ENCODE data around the gene CARD11. TPM values are rescaled to one million over a fixed set of nuclear protein-coding genes. Genes with fewer than 3 reads are reported as not detected.
"Not testable (repeated sequence)": the region's sequence is repeated elsewhere in the genome, so short reads cannot be mapped to it uniquely, and the experiment has no call there.

CARD11 gene
- polyA plus RNA-seq, 1 of the 3 experiments (the other 2 are of a cell fraction) = not detected

- H3K4me2 ChIP-seq; H3K4me3 ChIP-seq (ENCODE audit: low read depth in 2 of 2, low read length in 1 of 2); H3F3A ChIP-seq (replicated peaks; ENCODE audit: insufficient read depth); POLR2A ChIA-PET; H3K9ac ChIP-seq; DNase-seq; CTCF ChIA-PET; H3K27me3 ChIP-seq (ENCODE audit: insufficient read depth); H4K20me1 ChIP-seq (ENCODE audit: insufficient read depth); H3K9me3 ChIP-seq; H2AFZ ChIP-seq (ENCODE audit: low read depth); H3K9me2 ChIP-seq; H3K79me2 ChIP-seq (ENCODE audit: insufficient read depth); H3K4me1 ChIP-seq (ENCODE audit: control insufficient read depth in 1 of 2, insufficient read depth in 2 of 2, low read depth in 1 of 2, low read length in 1 of 2); H3K36me3 ChIP-seq (replicated peaks in 1 of 2; ENCODE audit: control insufficient read depth in 1 of 2, insufficient read depth in 2 of 2, low read length in 1 of 2); H3K27ac ChIP-seq (ENCODE audit: low read depth in 2 of 2, low read length in 1 of 2): not testable (repeated sequence)
- 47% methylated on average over 7 of the region's 7 CpGs for WGBS (ENCODE audit: low lambda C conversion rate)
Observed at GRCh38 chr7:3038011-3038410, 5.7 kb downstream of the CARD11 start.

- peaks cover 0 to 2% of the 10 kb centered on the region in 2 experiments; a peak in 1 of 4 replicates for H3K4me1 ChIP-seq (ENCODE audit: control insufficient read depth in 1 of 2, insufficient read depth in 2 of 2, low read depth in 1 of 2, low read length in 1 of 2)
- no peaks in the 10 kb centered on the region for H3K9me3 ChIP-seq
- H3K4me2 ChIP-seq = no peak overlapping the region
- H3K79me2 ChIP-seq (ENCODE audit: insufficient read depth) = no peaks in the 10 kb centered on the region
- H4K20me1 ChIP-seq (ENCODE audit: insufficient read depth) = no peaks in the 10 kb centered on the region
- WGBS (ENCODE audit: low lambda C conversion rate) = 46% methylated on average over 4 of the region's 4 CpGs
- no peak overlapping the region for H3K9ac ChIP-seq
- no peak for DNase-seq
- H3K9me2 ChIP-seq = no peaks in the 10 kb centered on the region
- H2AFZ ChIP-seq (ENCODE audit: low read depth) = no peak overlapping the region
- H3K27ac ChIP-seq (ENCODE audit: low read depth in 2 of 2, low read length in 1 of 2) = no peak overlapping the region
- H3K27me3 ChIP-seq (ENCODE audit: insufficient read depth) = no peaks in the 10 kb centered on the region
- H3K4me3 ChIP-seq (ENCODE audit: low read depth in 2 of 2, low read length in 1 of 2) = no peak overlapping the region
- ChIA-PET POLR2A (no interaction called here), CTCF (interaction anchor here (0.6 to 0.8 kb wide), 3 partner anchors 11 to 636 kb away, joined by 3 to 5 read pairs (median 3); partner anchors contain the start of gene SDK1)
- TF ChIP-seq IRF3 (IDR thresholded peaks at IDR 0.05; ENCODE audit: low read depth, low read length) (no peak), FOSL2 (IDR thresholded peaks at IDR 0.05; ENCODE audit: borderline replicate concordance, low read depth) (no peak), RXRA (IDR thresholded peaks at IDR 0.05; ENCODE audit: borderline replicate concordance, low read depth) (no peak), SMC3 (IDR thresholded peaks at IDR 0.05; ENCODE audit: low read depth, low read length) (no peak), GABPA (IDR thresholded peaks at IDR 0.05; ENCODE audit: low read depth) (no peak), POLR2AphosphoS5 (IDR thresholded peaks at IDR 0.05; ENCODE audit: low read depth, low read length) (no peak), MEF2A (IDR thresholded peaks at IDR 0.05; ENCODE audit: borderline replicate concordance, low read depth) (no peak), NFIC (IDR thresholded peaks at IDR 0.05; ENCODE audit: borderline replicate concordance) (no peak), RFX5 (IDR thresholded peaks at IDR 0.05; ENCODE audit: low read length) (no peak), TAF1 (IDR thresholded peaks at IDR 0.05; ENCODE audit: borderline replicate concordance, low read depth, low read length) (no peak)
- H3F3A ChIP-seq (replicated peaks; ENCODE audit: insufficient read depth) = no peaks in the 10 kb centered on the region
- H3K36me3 ChIP-seq (replicated peaks in 1 of 2; ENCODE audit: control insufficient read depth in 1 of 2, insufficient read depth in 2 of 2, low read length in 1 of 2) = no peaks in the 10 kb centered on the region
Observed at GRCh38 chr7:3037259-3037658, 6.4 kb downstream of the CARD11 start.

- Histone ChIP-seq H3K9ac (no peak overlapping the region), H3K27ac (ENCODE audit: low read depth in 2 of 2, low read length in 1 of 2) (no peak overlapping the region), H3K4me3 (ENCODE audit: low read depth in 2 of 2, low read length in 1 of 2) (no peak overlapping the region), H3K9me2 (no peaks in the 10 kb centered on the region), H3K79me2 (ENCODE audit: insufficient read depth) (no peaks in the 10 kb centered on the region), H3K9me3 (no peaks in the 10 kb centered on the region), H4K20me1 (ENCODE audit: insufficient read depth) (no peaks in the 10 kb centered on the region), H3K4me1 (ENCODE audit: control insufficient read depth in 1 of 2, insufficient read depth in 2 of 2, low read depth in 1 of 2, low read length in 1 of 2) (peaks cover 0 to 5% of the 10 kb centered on the region in 2 experiments; a peak in 1 of 4 replicates), H3K4me2 (no peak overlapping the region), H3K27me3 (ENCODE audit: insufficient read depth) (no peaks in the 10 kb centered on the region), H3F3A (replicated peaks; ENCODE audit: insufficient read depth) (no peaks in the 10 kb centered on the region), H2AFZ (ENCODE audit: low read depth) (no peak overlapping the region), H3K36me3 (replicated peaks in 1 of 2; ENCODE audit: control insufficient read depth in 1 of 2, insufficient read depth in 2 of 2, low read length in 1 of 2) (no peaks in the 10 kb centered on the region)
- WGBS (ENCODE audit: low lambda C conversion rate) = 75% methylated on average over 26 of the region's 26 CpGs
- DNase-seq = no peak
- POLR2A ChIA-PET = interaction anchor here (0.6 kb wide), 1 partner anchor 243 kb away, joined by 3 read pairs; no protein-coding TSS in a partner anchor
- CTCF ChIA-PET = interaction anchor here (1.0 kb wide), 1 partner anchor 52 kb away, joined by 5 read pairs; no protein-coding TSS in a partner anchor
- no peak for TF ChIP-seq MXI1 (IDR thresholded peaks at IDR 0.05; ENCODE audit: low read depth, low read length)
- no peak for TF ChIP-seq REST (IDR thresholded peaks at IDR 0.05; ENCODE audit: low read depth, low read length)
- no peak for TF ChIP-seq FOXM1 (IDR thresholded peaks at IDR 0.05; ENCODE audit: low read depth)
- TF ChIP-seq RAD21 (IDR thresholded peaks at IDR 0.05; ENCODE audit: low read length) = no peak
- no peak for TF ChIP-seq FOSL2 (IDR thresholded peaks at IDR 0.05; ENCODE audit: borderline replicate concordance, low read depth)
- TF ChIP-seq NRF1 (IDR thresholded peaks at IDR 0.05; ENCODE audit: low read depth, low read length) = no peak
- no peak for TF ChIP-seq CHD2 (IDR thresholded peaks at IDR 0.05; ENCODE audit: low read length, partially characterized antibody)
- no peak for TF ChIP-seq GATA2 (CRISPR knock-in tag; IDR thresholded peaks at IDR 0.05)
- TF ChIP-seq SMC3 (IDR thresholded peaks at IDR 0.05; ENCODE audit: low read depth, low read length) = no peak
- TF ChIP-seq USF1 (IDR thresholded peaks at IDR 0.05; ENCODE audit: borderline replicate concordance, low read depth) = no peak
Observed at GRCh38 chr7:3034591-3035150, 9.0 kb downstream of the CARD11 start.

All from SK-N-SH (cell line).